IMR-90 (cell line): ENCODE data around the gene SLC5A10. TPM values are rescaled to one million over a fixed set of nuclear protein-coding genes. Genes with fewer than 3 reads are reported as not detected.

ENCODE experiments used
- ATAC-seq: fragments of 200-7000 bp; cut with Tn5 transposase; 2 replicates; pipeline ENCODE4 v1.9.1; 2020; ENCODE audit warnings: low read depth, mild to moderate bottlenecking, moderate library complexity
- BruUV-seq: library from RNA; stranded (reverse); fragments of 400-500 nt; replicated peaks from 2 replicates; lab custom pipeline; 2021; lab: Mats Ljungman, UMichigan
- CTCF ChIA-PET: fragments of 300-600 bp; formaldehyde crosslinking; extraction: SDS; loops from one replicate; lab custom pipeline; 2021; ENCODE audit warnings: antibody characterized with exemption; lab: Yijun Ruan, JAX
- POLR2A ChIA-PET: fragments of 300-600 bp; sonication (Branson Sonifier 250); formaldehyde crosslinking; loops from one replicate; lab custom pipeline; 2022; ENCODE audit warnings: antibody characterized with exemption; ENCODE audit not compliant: unreplicated experiment; lab: Charles Lee
- DNase-seq: peaks from one replicate; pipeline ENCODE4 v3.0.0; 2013
- H2AFZ ChIP-seq: replicated peaks from 2 replicates; pipeline ENCODE3; 2013; ENCODE audit warnings: low read length, mild to moderate bottlenecking; ENCODE audit not compliant: poor library complexity
- H2AK5ac ChIP-seq: 2 replicates; pipeline ENCODE4 v1.6.1; 2013; ENCODE audit warnings: low read depth, low read length, inconsistent platforms
- H2AK9ac ChIP-seq: replicated peaks from 2 replicates; pipeline ENCODE3; 2013; ENCODE audit warnings: mild to moderate bottlenecking, low read depth, low read length, moderate library complexity; ENCODE audit not compliant: poor library complexity
- H2BK120ac ChIP-seq: 2 replicates; pipeline ENCODE4 v1.6.1; 2013; ENCODE audit warnings: low read depth, low read length, inconsistent platforms
- H2BK15ac ChIP-seq: 3 replicates; pipeline ENCODE4 v1.6.1; 2013; ENCODE audit warnings: low read depth, low read length, inconsistent platforms
- H2BK20ac ChIP-seq: 2 replicates; pipeline ENCODE4 v1.6.1; 2013; ENCODE audit warnings: low read depth, mild to moderate bottlenecking, inconsistent platforms, low read length, moderate library complexity
- H2BK5ac ChIP-seq: 2 replicates; pipeline ENCODE4 v1.6.1; 2013; ENCODE audit warnings: mild to moderate bottlenecking, low read depth, low read length, inconsistent platforms; ENCODE audit not compliant: poor library complexity, severe bottlenecking
- H3K14ac ChIP-seq: replicated peaks from 2 replicates; pipeline ENCODE4 v1.6.1; 2013; ENCODE audit warnings: low read depth, low read length, inconsistent platforms
- H3K18ac ChIP-seq: 2 replicates; pipeline ENCODE4 v1.6.1; 2013; ENCODE audit warnings: low read depth, low read length, control low read depth
- H3K23ac ChIP-seq: 2 replicates; pipeline ENCODE4 v1.6.1; 2013; ENCODE audit warnings: low read depth, low read length, inconsistent platforms
- H3K27ac ChIP-seq: 2 replicates; pipeline ENCODE4 v1.5.1; 2013; ENCODE audit warnings: mild to moderate bottlenecking, control low read depth, low read length; ENCODE audit not compliant: insufficient read depth
- H3K27me3 ChIP-seq: 2 replicates; pipeline ENCODE4 v1.6.1; 2013; ENCODE audit warnings: low read length; ENCODE audit not compliant: control insufficient read depth, insufficient read depth
- H3K36me3 ChIP-seq: 2 replicates; pipeline ENCODE4 v1.6.1; 2013; ENCODE audit warnings: low read length, mixed read lengths; ENCODE audit not compliant: control insufficient read depth, insufficient read depth
- H3K4ac ChIP-seq: 2 replicates; pipeline ENCODE4 v1.6.1; 2013; ENCODE audit warnings: low read depth, low read length, inconsistent platforms
- H3K4me1 ChIP-seq: 2 replicates; pipeline ENCODE4 v1.6.1; 2013; ENCODE audit warnings: low read length, mixed read lengths; ENCODE audit not compliant: control insufficient read depth, insufficient read depth
- H3K4me2 ChIP-seq: 2 replicates; pipeline ENCODE4 v1.6.1; 2013; ENCODE audit warnings: low read depth, mild to moderate bottlenecking, control low read depth, low read length, moderate library complexity
- H3K4me3 ChIP-seq: 2 replicates; pipeline ENCODE4 v1.5.1; 2013; ENCODE audit warnings: low read depth, mild to moderate bottlenecking, control low read depth, low read length, moderate library complexity; ENCODE audit not compliant: insufficient read depth
- H3K56ac ChIP-seq: 2 replicates; pipeline ENCODE4 v1.6.1; 2013; ENCODE audit warnings: low read length, inconsistent platforms; ENCODE audit not compliant: insufficient read depth; ENCODE audit errors: extremely low read depth
- H3K79me1 ChIP-seq, 2 experiments: 2 replicates each; pipeline ENCODE4 v1.6.1; 2013; ENCODE audit warnings: low read length in 2 of 2, inconsistent platforms in 1 of 2, low read depth in 1 of 2
- H3K9ac ChIP-seq: 2 replicates; pipeline ENCODE4 v1.6.1; 2013; ENCODE audit warnings: low read depth, low read length, control low read depth
- H3K9me1 ChIP-seq: 2 replicates; pipeline ENCODE4 v1.6.1; 2013; ENCODE audit warnings: low read length, inconsistent platforms; ENCODE audit not compliant: insufficient read depth
- H3K9me3 ChIP-seq: 2 replicates; pipeline ENCODE4 v1.6.1; 2013; ENCODE audit warnings: low read length; ENCODE audit not compliant: control insufficient read depth, insufficient read depth
- H4K20me1 ChIP-seq: 2 replicates; pipeline ENCODE4 v1.6.1; 2013; ENCODE audit warnings: low read length, inconsistent platforms; ENCODE audit not compliant: insufficient read depth
- H4K5ac ChIP-seq: 2 replicates; pipeline ENCODE4 v1.6.1; 2013; ENCODE audit warnings: mild to moderate bottlenecking, low read depth, low read length, control low read depth
- H4K8ac ChIP-seq, 2 experiments: 2 replicates each; pipeline ENCODE4 v1.6.1; 2013; ENCODE audit warnings: low read depth in 2 of 2, low read length in 2 of 2, control low read depth in 1 of 2, inconsistent platforms in 1 of 2
- H4K91ac ChIP-seq: 2 replicates; pipeline ENCODE4 v1.6.1; 2013; ENCODE audit warnings: low read depth, low read length, inconsistent platforms; ENCODE audit not compliant: insufficient read depth
- BHLHE40 ChIP-seq: fragments of 150-350 bp; IDR thresholded peaks from 2 replicates; pipeline ENCODE4 v1.6.1; 2016; ENCODE audit warnings: mild to moderate bottlenecking, low read depth, low read length
- CEBPB ChIP-seq: IDR thresholded peaks from 2 replicates; pipeline ENCODE4 v1.6.1; 2012; ENCODE audit warnings: low read depth, low read length, improper control_type of control experiment
- CHD1 ChIP-seq: IDR thresholded peaks from 2 replicates; pipeline ENCODE4 v1.6.1; 2012; ENCODE audit warnings: low read depth, low read length, improper control_type of control experiment
- CTCF ChIP-seq: conservative IDR thresholded peaks from 2 replicates; pipeline ENCODE4 v1.5.1; 2012; ENCODE audit warnings: mild to moderate bottlenecking, low read depth, low read length, improper control_type of control experiment
- ELK1 ChIP-seq: fragments of 150-350 bp; IDR thresholded peaks from 2 replicates; pipeline ENCODE4 v1.6.1; 2016; ENCODE audit warnings: low read depth, mild to moderate bottlenecking, low read length, moderate library complexity, borderline replicate concordance
- FOS ChIP-seq: fragments of 150-350 bp; IDR thresholded peaks from 2 replicates; pipeline ENCODE4 v1.6.1; 2016; ENCODE audit warnings: low read depth, low read length
- MAFK ChIP-seq: IDR thresholded peaks from 2 replicates; pipeline ENCODE4 v1.6.1; 2012; ENCODE audit warnings: low read depth, low read length, improper control_type of control experiment
- MAZ ChIP-seq: IDR thresholded peaks from 2 replicates; pipeline ENCODE4 v1.6.1; 2012; ENCODE audit warnings: low read depth, mild to moderate bottlenecking, low read length, improper control_type of control experiment, moderate library complexity, borderline replicate concordance
- MXI1 ChIP-seq: IDR thresholded peaks from 2 replicates; pipeline ENCODE4 v1.6.1; 2012; ENCODE audit warnings: low read depth, mild to moderate bottlenecking, low read length, moderate library complexity, borderline replicate concordance
- NFE2L2 ChIP-seq: fragments of 150-350 bp; IDR thresholded peaks from 2 replicates; pipeline ENCODE4 v1.6.1; 2016; ENCODE audit warnings: low read depth, mild to moderate bottlenecking, low read length
- POLR2A ChIP-seq: IDR thresholded peaks from 2 replicates; pipeline ENCODE4 v1.6.1; 2012; ENCODE audit warnings: mild to moderate bottlenecking, low read depth, low read length
- RAD21 ChIP-seq: IDR thresholded peaks from 2 replicates; pipeline ENCODE4 v1.6.1; 2012; ENCODE audit warnings: low read length, improper control_type of control experiment
- RCOR1 ChIP-seq: IDR thresholded peaks from 2 replicates; pipeline ENCODE4 v1.6.1; 2012; ENCODE audit warnings: mild to moderate bottlenecking, low read length, improper control_type of control experiment; ENCODE audit not compliant: insufficient replicate concordance
- RFX5 ChIP-seq: IDR thresholded peaks from 2 replicates; pipeline ENCODE4 v1.8.0; 2012; ENCODE audit warnings: low read depth, mild to moderate bottlenecking, low read length, moderate library complexity
- SMC3 ChIP-seq: fragments of 150-350 bp; IDR thresholded peaks from 2 replicates; pipeline ENCODE4 v1.6.1; 2016; ENCODE audit warnings: low read depth, mild to moderate bottlenecking, antibody characterized with exemption, low read length, moderate library complexity
- USF2 ChIP-seq: fragments of 150-350 bp; IDR thresholded peaks from 2 replicates; pipeline ENCODE4 v1.6.1; 2017; ENCODE audit warnings: mild to moderate bottlenecking, antibody characterized with exemption, low read length, low read depth
- WGBS, 2 experiments: methylation state at CpG; one replicate each; pipeline versions ENCODE4 v1.1.5 to v1.1.7; 2013; ENCODE audit warnings: missing lambda C conversion rate in 2 of 2; ENCODE audit not compliant: insufficient read length in 1 of 2; ENCODE audit errors: extremely low coverage in 2 of 2; 5-methylcytosine and 5-hydroxymethylcytosine counted together
- dilution Hi-C: fragments of 300-500 bp; cut with HindIII; formaldehyde crosslinking; loops from one replicate; pipeline ENCODE4 v1.14.3; 2018; ENCODE audit warnings: low sequenced_read_pairs; ENCODE audit not compliant: unreplicated experiment
- in situ Hi-C: fragments of 300-500 bp; cut with MboI; formaldehyde crosslinking; loops from 3 replicates; pipeline ENCODE4 v1.14.3; 2019; ENCODE audit warnings: low sequenced_read_pairs, inconsistent platforms, mixed read lengths
- intact Hi-C: fragments of 100-400 bp; cut with micrococcal nuclease; formaldehyde crosslinking; loops from 2 replicates; pipeline ENCODE4 v1.10.0; 2022
- polyA plus RNA-seq, 3 experiments: library from polyadenylated mRNA; depleted of rRNA; stranded (reverse); fragments of >200 nt; gene quantifications; 2 replicates each; pipeline ENCODE4 v1.2.3, GENCODE V29; 2012; ENCODE audit warnings: low replicate concordance in 1 of 3
- total RNA-seq: library from RNA; depleted of rRNA; stranded (reverse); fragments of >200 nt; gene quantifications from 2 replicates; pipeline ENCODE4 v1.2.3, GENCODE V29; 2012

Gene SLC5A10
- total and polyA plus RNA-seq, 2 of the 4 experiments (the other 2 are of a cell fraction), result not detected

- Histone ChIP-seq H3K27ac (no peak overlapping the region), H2AFZ (no peak overlapping the region), H3K36me3 (peaks cover 15% of the 10 kb centered on the region), H4K20me1 (peaks cover 43% of the 10 kb centered on the region), H3K27me3 (no peaks in the 10 kb centered on the region), H3K9me3 (peaks cover 6% of the 10 kb centered on the region), H3K23ac (no peak overlapping the region), H4K5ac (no peak overlapping the region), H2BK20ac (no peak overlapping the region), H2AK5ac (no peak overlapping the region), H3K4me1 (peaks cover 29% of the 10 kb centered on the region), H3K14ac (no peak overlapping the region), H4K91ac (no peak overlapping the region), H3K18ac (no peak overlapping the region), H3K79me1 (peaks cover 21 to 85% of the 10 kb centered on the region in 2 experiments; a peak in 3 of 4 replicates), H3K9ac (no peak overlapping the region), H3K4ac (no peak overlapping the region), H3K4me2 (no peak overlapping the region), H4K8ac (no peak overlapping the region), H3K9me1 (peaks cover 6% of the 10 kb centered on the region; the same call in 1 of the 2 replicates), H3K4me3 (no peak overlapping the region), H2BK120ac (no peak overlapping the region), H2AK9ac (no peak overlapping the region), H2BK5ac (no peak overlapping the region), H2BK15ac (no peak overlapping the region), H3K56ac (no peak overlapping the region)
- ATAC-seq, result no peak
- no peak for DNase-seq
- ChIA-PET CTCF (no interaction called here), POLR2A (no interaction called here)
- no TSS peak for BruUV-seq
- in situ Hi-C loops, result no loop called here
- dilution Hi-C loops, result no loop called here
- 80% methylated on average over 1 of the region's 6 CpGs; no CpG with 5 or more reads in 1 of the 2 experiments for WGBS, 2 experiments
- TF ChIP-seq SMC3 (no peak), RAD21 (no peak), NFE2L2 (no peak), CHD1 (no peak), RFX5 (no peak), USF2 (no peak), MXI1 (no peak), FOS (no peak), ELK1 (no peak), BHLHE40 (no peak), CTCF (no peak), MAZ (no peak), RCOR1 (no peak), MAFK (no peak), CEBPB (no peak), POLR2A (no peak)
- intact Hi-C loops, result no loop called here
Observed at GRCh38 chr17:18999911-19000310, 47.9 kb downstream of the SLC5A10 start.
